Measurements from ENCODE around the gene SLC17A9.

- no peak for TF ChIP-seq CTCF (IDR thresholded peaks at IDR 0.05)
- TF ChIP-seq ZFX (IDR thresholded peaks at IDR 0.05; ENCODE audit: borderline replicate concordance): no peak
Observed at GRCh38 chr20:62935204-62935967, 17.1 kb upstream of the SLC17A9 start.
